ENCODE results near the gene CDC42. TPM values are rescaled to one million over a fixed set of nuclear protein-coding genes. Genes with fewer than 3 reads are reported as not detected.
A peak's percentile ranks its signal among the peaks of the same experiment; 100 is the strongest.

CDC42 gene
- total and polyA plus RNA-seq, 9 of the 15 experiments (the other 6 are each of a cell fraction or from before 2014, with no cell fraction given), result 186 to 398 (median 325) TPM

DNA sequence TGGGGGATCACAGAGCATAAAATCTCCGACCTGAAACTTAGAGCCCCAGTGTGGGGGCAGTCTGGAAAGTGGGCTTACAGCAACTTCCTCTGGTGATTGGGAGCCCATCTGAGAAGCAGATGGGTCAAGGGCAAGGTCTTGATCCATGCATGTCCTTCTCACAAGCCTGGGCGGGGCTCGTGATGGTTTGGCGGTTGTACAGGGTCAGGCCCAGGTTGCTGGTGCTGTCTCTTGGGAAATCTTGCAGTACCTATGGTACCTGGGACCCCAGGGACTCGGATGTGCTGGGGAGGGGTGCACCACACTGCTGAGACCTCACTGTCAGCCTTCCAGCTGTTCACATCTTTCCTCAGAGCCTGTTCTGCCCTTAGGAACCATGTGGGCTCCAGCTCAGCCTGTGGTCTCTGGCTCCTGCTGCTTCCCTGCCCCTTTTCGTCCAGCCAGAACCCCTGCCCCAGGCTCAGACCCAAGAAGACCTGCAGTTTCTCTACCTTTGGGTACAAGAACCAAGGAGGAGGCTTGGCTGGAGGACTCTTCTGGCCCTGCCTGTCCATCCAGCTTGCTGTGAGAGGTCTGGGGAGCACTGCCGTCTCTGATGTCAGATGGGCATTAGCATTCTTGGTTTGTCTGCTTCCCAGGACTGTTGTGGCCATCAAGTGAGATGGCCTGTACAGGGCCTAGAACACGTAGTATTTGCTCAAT lies 65.9 kb downstream of the CDC42 start:
- Histone ChIP-seq H4K20me1 (replicated peaks; ENCODE audit: control insufficient read depth, insufficient read depth, low read length) (peaks cover 32% of the 10 kb centered on the region; the same call in 1 of the 2 replicates), H3K79me2 (ENCODE audit: control insufficient read depth, insufficient read depth, low read length) (no peaks in the 10 kb centered on the region), H3K27me3 (ENCODE audit: control insufficient read depth in 2 of 2, insufficient read depth in 2 of 2, low read length in 2 of 2) (no peaks in the 10 kb centered on the region), H3K4me1 (replicated peaks in 1 of 2; ENCODE audit: control insufficient read depth in 2 of 2, insufficient read depth in 2 of 2, low read length in 2 of 2) (peaks cover 14 to 62% of the 10 kb centered on the region in 2 experiments), H3K36me3 (ENCODE audit: control insufficient read depth, insufficient read depth, low read length) (peaks cover 17% of the 10 kb centered on the region; the same call in 1 of the 3 replicates), H3K9ac (ENCODE audit: insufficient read depth in 1 of 2, low read depth in 2 of 2, low read length in 2 of 2) (peak overlapping the region in 1 of 2 experiments; percentile 1; a peak in 2 of 4 replicates), H3K9me3 (replicated peaks; ENCODE audit: control insufficient read depth, insufficient read depth, low read depth, low read length) (no peaks in the 10 kb centered on the region), H3K9me1 (ENCODE audit: control insufficient read depth, insufficient read depth, low read length) (peaks cover 4% of the 10 kb centered on the region), H3K4me2 (ENCODE audit: insufficient read depth, low read length) (no peak overlapping the region), H3K4me3 (no peak overlapping the region), H3K27ac (ENCODE audit: extremely low read depth, low read depth, low read length) (no peak overlapping the region), H2AFZ (ENCODE audit: low read depth, low read length) (no peak overlapping the region)
- no peak for TF ChIP-seq TEAD1 (CRISPR knock-in tag; IDR thresholded peaks at IDR 0.05)
- intact Hi-C loops (cut with micrococcal nuclease), result no loop called here
- no TSS peak for BruUV-seq (replicated peaks)
- in situ Hi-C loops (cut with MboI), result no loop called here
- WGBS (ENCODE audit: insufficient coverage, low coverage, missing lambda C conversion rate), result 66% methylated on average over 8 of the region's 8 CpGs
- no peak for FAIRE-seq
- no peak for DNase-seq (ENCODE audit: extremely low read depth in 1 of 4, low spot score in 3 of 4)
- POLR2A ChIA-PET, result interaction anchor here (0.8 to 1.5 kb wide), 3 partner anchors 15 to 292 kb away, joined by 3 to 6 read pairs (median 4); no protein-coding TSS in a partner anchor
- ATAC-seq, result no peak
- CTCF ChIA-PET (ENCODE audit: low intra/inter-chr PET ratio), result no interaction called here

DNA sequence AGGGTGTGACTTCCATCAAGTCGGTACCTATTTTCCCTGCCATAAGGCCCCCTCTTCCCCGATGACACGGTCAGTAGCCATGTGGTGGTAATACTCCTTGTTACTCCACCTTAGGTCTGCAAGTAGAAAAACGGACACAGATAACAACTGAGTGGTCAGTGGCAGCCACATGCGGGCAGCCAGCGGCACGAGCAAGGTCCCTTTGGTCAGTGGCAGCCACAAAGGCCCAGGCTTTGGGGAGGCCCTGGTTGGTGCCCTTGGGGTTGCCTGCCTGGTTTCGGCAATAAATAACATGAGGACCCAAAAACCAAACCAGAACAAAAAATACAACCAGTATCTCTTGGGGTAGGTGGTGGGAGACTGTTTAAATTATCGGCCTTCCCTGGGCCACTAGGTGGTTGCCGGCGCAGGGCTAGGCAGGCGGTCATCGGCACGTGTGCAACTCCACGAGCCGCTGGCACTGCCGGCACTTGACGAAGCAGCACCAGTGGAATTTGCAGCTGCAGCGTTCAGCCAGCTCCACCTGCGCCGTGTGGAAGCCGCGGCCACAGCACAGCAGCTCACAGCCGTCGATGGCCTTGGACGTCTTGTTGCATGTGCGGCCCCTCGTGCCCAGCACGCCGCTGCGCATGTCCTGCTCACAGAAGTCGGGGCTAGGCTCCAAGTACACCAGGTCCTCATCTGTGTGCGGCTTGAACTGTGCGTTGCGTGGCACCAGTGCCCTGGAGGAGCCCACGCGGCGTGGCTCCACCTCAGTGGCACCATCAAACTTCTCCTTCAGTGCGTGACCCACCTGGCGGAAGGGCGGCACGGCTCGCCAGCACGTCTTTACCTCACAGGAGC lies 67.3 kb downstream of the CDC42 start:
- 91% methylated on average over 41 of the region's 44 CpGs for WGBS (ENCODE audit: insufficient coverage, low coverage, missing lambda C conversion rate)
- TF ChIP-seq, protein P1, sequence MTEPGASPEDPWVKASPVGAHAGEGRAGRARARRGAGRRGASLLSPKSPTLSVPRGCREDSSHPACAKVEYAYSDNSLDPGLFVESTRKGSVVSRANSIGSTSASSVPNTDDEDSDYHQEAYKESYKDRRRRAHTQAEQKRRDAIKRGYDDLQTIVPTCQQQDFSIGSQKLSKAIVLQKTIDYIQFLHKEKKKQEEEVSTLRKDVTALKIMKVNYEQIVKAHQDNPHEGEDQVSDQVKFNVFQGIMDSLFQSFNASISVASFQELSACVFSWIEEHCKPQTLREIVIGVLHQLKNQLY (CRISPR knock-in tag; conservative IDR thresholded peaks at IDR 0.05), result no peak
- no peak for TF ChIP-seq THAP7 (CRISPR knock-in tag; IDR thresholded peaks at IDR 0.05)
- TF ChIP-seq, protein P2, sequence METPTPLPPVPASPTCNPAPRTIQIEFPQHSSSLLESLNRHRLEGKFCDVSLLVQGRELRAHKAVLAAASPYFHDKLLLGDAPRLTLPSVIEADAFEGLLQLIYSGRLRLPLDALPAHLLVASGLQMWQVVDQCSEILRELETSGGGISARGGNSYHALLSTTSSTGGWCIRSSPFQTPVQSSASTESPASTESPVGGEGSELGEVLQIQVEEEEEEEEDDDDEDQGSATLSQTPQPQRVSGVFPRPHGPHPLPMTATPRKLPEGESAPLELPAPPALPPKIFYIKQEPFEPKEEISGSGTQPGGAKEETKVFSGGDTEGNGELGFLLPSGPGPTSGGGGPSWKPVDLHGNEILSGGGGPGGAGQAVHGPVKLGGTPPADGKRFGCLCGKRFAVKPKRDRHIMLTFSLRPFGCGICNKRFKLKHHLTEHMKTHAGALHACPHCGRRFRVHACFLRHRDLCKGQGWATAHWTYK (CRISPR knock-in tag; IDR thresholded peaks at IDR 0.05), result peak; percentile 41; the same call in 1 of the 2 replicates
- TF ChIP-seq BRF1 (IDR thresholded peaks at IDR 0.05; ENCODE audit: borderline replicate concordance, extremely low read depth, insufficient read length), result no peak
- TF ChIP-seq ARID1B (IDR thresholded peaks at IDR 0.05), result no peak
- TF ChIP-seq TBP (optimal IDR thresholded peaks at IDR 0.05; ENCODE audit: low read depth, low read length), result no peak
- TF ChIP-seq TCF7L2 (IDR thresholded peaks at IDR 0.05; ENCODE audit: low read depth, low read length), result no peak
- no peak for TF ChIP-seq RBM39 (optimal IDR thresholded peaks at IDR 0.05; ENCODE audit: low read depth, low read length)
- TF ChIP-seq ZNF212 (CRISPR knock-in tag; IDR thresholded peaks at IDR 0.05), result no peak

More for the DNA sequence above, 67.3 kb downstream of the CDC42 start:
- no TSS peak for BruUV-seq (replicated peaks)
- ChIA-PET CTCF (ENCODE audit: low intra/inter-chr PET ratio) (no interaction called here), POLR2A (interaction anchor here (0.6 to 2.0 kb wide), 2 partner anchors 9 to 208 kb away, joined by 3 to 10 read pairs; no protein-coding TSS in a partner anchor)
- no peak overlapping the region for H3K27ac ChIP-seq (ENCODE audit: extremely low read depth, low read depth, low read length)
- no peak overlapping the region for H3K4me2 ChIP-seq (ENCODE audit: insufficient read depth, low read length)
- peak overlapping the region in 1 of 2 experiments; percentile 35; a peak in 2 of 4 replicates for H3K9ac ChIP-seq (ENCODE audit: insufficient read depth in 1 of 2, low read depth in 2 of 2, low read length in 2 of 2)
- DNase-seq (ENCODE audit: extremely low read depth in 1 of 4, low spot score in 3 of 4) (no peak), FAIRE-seq (no peak), ATAC-seq (no peak)
- H3K36me3 ChIP-seq (ENCODE audit: control insufficient read depth, insufficient read depth, low read length), result peaks cover 8% of the 10 kb centered on the region; the same call in 1 of the 3 replicates
- in situ Hi-C loops (cut with MboI), result no loop called here
- H2AFZ ChIP-seq (ENCODE audit: low read depth, low read length), result no peak overlapping the region
- no peak overlapping the region for H3K4me3 ChIP-seq
- no peaks in the 10 kb centered on the region for H3K79me2 ChIP-seq (ENCODE audit: control insufficient read depth, insufficient read depth, low read length)
- peaks cover 28% of the 10 kb centered on the region; the same call in 1 of the 2 replicates for H4K20me1 ChIP-seq (replicated peaks; ENCODE audit: control insufficient read depth, insufficient read depth, low read length)
- peaks cover 4% of the 10 kb centered on the region for H3K9me1 ChIP-seq (ENCODE audit: control insufficient read depth, insufficient read depth, low read length)
- no peaks in the 10 kb centered on the region for H3K9me3 ChIP-seq (replicated peaks; ENCODE audit: control insufficient read depth, insufficient read depth, low read depth, low read length)
- intact Hi-C loops (cut with micrococcal nuclease), result no loop called here
- H3K4me1 ChIP-seq (replicated peaks in 1 of 2; ENCODE audit: control insufficient read depth in 2 of 2, insufficient read depth in 2 of 2, low read length in 2 of 2), result peaks cover 14 to 52% of the 10 kb centered on the region in 2 experiments
- H3K27me3 ChIP-seq (ENCODE audit: control insufficient read depth in 2 of 2, insufficient read depth in 2 of 2, low read length in 2 of 2), result no peaks in the 10 kb centered on the region
